SK-N-MC (cell line): ENCODE results near the gene CAPN11.

Experiments used
- EZH2 ChIP-seq: fragments of 200-600 bp; sonication (generic); IDR thresholded peaks from one replicate; pipeline ENCODE4 v1.6.1; 2017; ENCODE audit warnings: antibody characterized with exemption
- POLR2AphosphoS5 ChIP-seq: IDR thresholded peaks from 2 replicates; pipeline ENCODE4 v1.6.1; 2012; ENCODE audit warnings: mild to moderate bottlenecking, low read depth, low read length, borderline replicate concordance

DNA sequence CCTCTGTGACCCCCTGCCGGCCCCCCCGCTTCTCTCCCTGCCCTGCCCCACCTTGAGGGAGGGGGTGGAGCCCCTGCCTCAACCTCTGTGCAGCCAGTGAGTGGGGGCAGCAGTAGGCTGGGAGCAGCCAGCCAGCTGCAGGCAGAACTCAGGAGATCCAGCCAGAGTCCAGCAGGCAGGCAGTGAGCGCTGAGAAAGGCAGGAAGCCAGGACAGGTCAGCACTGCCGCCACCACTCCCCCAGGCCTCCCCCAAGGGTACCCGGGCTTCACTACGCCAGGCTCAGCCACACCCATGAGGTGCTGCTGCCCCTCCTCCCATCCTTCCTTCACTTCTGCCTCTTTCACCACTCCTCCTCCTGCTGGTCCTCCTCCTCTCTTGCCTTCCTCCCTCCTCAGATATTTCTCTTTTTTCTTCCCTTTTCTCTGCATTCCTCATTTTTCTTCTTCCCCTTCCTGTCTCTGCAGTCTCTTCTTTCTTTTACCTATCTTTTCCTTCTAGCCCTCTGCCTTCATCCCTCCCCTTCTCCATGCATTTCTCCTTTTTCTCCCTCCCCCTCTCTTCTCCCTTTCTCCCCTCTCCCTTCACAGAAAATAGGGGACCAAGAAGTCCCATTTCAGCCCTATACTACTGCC, 19.8 kb upstream of the CAPN11 start:
- TF ChIP-seq EZH2 (no peak), POLR2AphosphoS5 (no peak)
